Cardiac muscle cell (in vitro differentiated cells and primary cell): ENCODE data around the gene EYA3. TPM values are rescaled to one million over a fixed set of nuclear protein-coding genes. Genes with fewer than 3 reads are reported as not detected.
A peak's percentile ranks its signal among the peaks of the same experiment; 100 is the strongest.

Experiments used
- DNase-seq, 2 donors: peaks; one replicate each; pipeline versions ENCODE4 v3.0.0 to v3.0.0-alpha.2; 2010 to 2017; ENCODE audit warnings: low read depth in 1 of 2, low spot score in 1 of 2
- H3K27ac ChIP-seq: fragments of 200-600 bp; sonication (generic); 2 replicates; pipeline ENCODE4 v1.5.1; 2016
- H3K27me3 ChIP-seq: fragments of 200-600 bp; sonication (generic); 2 replicates; pipeline ENCODE4 v1.6.0; 2016; ENCODE audit warnings: control low read depth
- H3K36me3 ChIP-seq: fragments of 200-600 bp; sonication (generic); 2 replicates; pipeline ENCODE4 v1.5.1; 2016; ENCODE audit warnings: control low read depth
- H3K4me1 ChIP-seq: fragments of 200-600 bp; sonication (generic); 2 replicates; pipeline ENCODE4 v1.8.1; 2017; ENCODE audit warnings: low read depth, mild to moderate bottlenecking, mixed run types
- H3K4me3 ChIP-seq: fragments of 200-600 bp; sonication (generic); 2 replicates; pipeline ENCODE4 v1.5.1; 2016; ENCODE audit warnings: mild to moderate bottlenecking
- H3K9me3 ChIP-seq: fragments of 200-600 bp; sonication (generic); 2 replicates; pipeline ENCODE4 v1.5.1; 2017; ENCODE audit warnings: low read depth, mild to moderate bottlenecking, control low read depth
- CTCF ChIP-seq: IDR thresholded peaks from 2 replicates; pipeline ENCODE4 v1.5.1; 2012; ENCODE audit warnings: low read depth, mild to moderate bottlenecking, low read length
- polyA plus RNA-seq: library from polyadenylated mRNA; unstranded; fragments of >200 nt; fragmentation: Nextera tagmentation; extraction: Ambion mirVana; gene quantifications from 2 replicates; pipeline ENCODE4 v1.2.1, GENCODE V29; 2016
- total RNA-seq: library from RNA; depleted of rRNA; stranded (reverse); fragments of >200 nt; gene quantifications from 2 replicates; pipeline ENCODE4 v1.2.3, GENCODE V29; 2016

EYA3 gene
- total and polyA plus RNA-seq, 2 experiments from 2014 or later, result 15.6 to 21.7 TPM

GRCh38 chr1:28126783-28127490 lies 38.5 kb upstream of the EYA3 start:
- no peak for TF ChIP-seq CTCF
- no peaks in the 10 kb centered on the region for H3K4me1 ChIP-seq
- H3K4me3 ChIP-seq, result no peak overlapping the region
- DNase-seq, result no peak
- H3K36me3 ChIP-seq, result no peaks in the 10 kb centered on the region
- H3K9me3 ChIP-seq, result no peaks in the 10 kb centered on the region
- no peaks in the 10 kb centered on the region for H3K27me3 ChIP-seq
- H3K27ac ChIP-seq, result no peak overlapping the region

- H3K27ac ChIP-seq, result no peak overlapping the region
- TF ChIP-seq CTCF, result no peak
- H3K4me3 ChIP-seq, result no peak overlapping the region
- no peaks in the 10 kb centered on the region for H3K9me3 ChIP-seq
- no peaks in the 10 kb centered on the region for H3K36me3 ChIP-seq
- no peaks in the 10 kb centered on the region for H3K4me1 ChIP-seq
- DNase-seq, result no peak
- no peaks in the 10 kb centered on the region for H3K27me3 ChIP-seq
These were observed 37.8 kb upstream of the EYA3 start for GRCh38 chr1:28126212-28126611.

- no peak for TF ChIP-seq CTCF
- Histone ChIP-seq H3K27me3 (no peaks in the 10 kb centered on the region), H3K4me3 (no peak overlapping the region), H3K36me3 (no peaks in the 10 kb centered on the region), H3K9me3 (no peaks in the 10 kb centered on the region), H3K27ac (no peak overlapping the region), H3K4me1 (no peaks in the 10 kb centered on the region)
- DNase-seq, result peak in 1 of 2 donors; percentile 90
These were observed 35.1 kb upstream of the EYA3 start for GRCh38 chr1:28123461-28123961.

GRCh38 chr1:28122183-28122582 lies 33.8 kb upstream of the EYA3 start:
- Histone ChIP-seq H3K27me3 (no peaks in the 10 kb centered on the region), H3K36me3 (no peaks in the 10 kb centered on the region), H3K9me3 (no peaks in the 10 kb centered on the region), H3K4me1 (no peaks in the 10 kb centered on the region), H3K27ac (no peak overlapping the region), H3K4me3 (no peak overlapping the region)
- peak in 1 of 2 donors; percentile 56 for DNase-seq
- no peak for TF ChIP-seq CTCF

GRCh38 chr1:28119556-28119955 lies 31.1 kb upstream of the EYA3 start:
- Histone ChIP-seq H3K27ac (no peak overlapping the region), H3K9me3 (no peaks in the 10 kb centered on the region), H3K4me3 (no peak overlapping the region), H3K36me3 (no peaks in the 10 kb centered on the region), H3K4me1 (no peaks in the 10 kb centered on the region), H3K27me3 (no peaks in the 10 kb centered on the region)
- TF ChIP-seq CTCF, result no peak
- no peak for DNase-seq
